Kidney (tissue), 22 donors: ENCODE results near the gene ALDH1L1. TPM values are rescaled to one million over a fixed set of nuclear protein-coding genes. Genes with fewer than 3 reads are reported as not detected.

Experiments used
- DNase-seq, 5 donors: peaks; one replicate each; pipeline ENCODE4 v3.0.0-alpha.2; 2013 to 2020
- FAIRE-seq: peaks from 2 replicates; lab custom pipeline; 2012; peaks lifted over from hg19 to GRCh38; lab: Jason Lieb, UNC
- H3K27ac ChIP-seq, 2 donors: one replicate each; pipeline ENCODE4 v1.7.0; 2013; ENCODE audit warnings: low read depth in 2 of 2, low read length in 2 of 2, inconsistent platforms in 1 of 2
- H3K27me3 ChIP-seq: one replicate; pipeline ENCODE4 v1.7.1; 2013; ENCODE audit warnings: low read length, inconsistent platforms; ENCODE audit not compliant: control insufficient read depth, insufficient read depth
- H3K36me3 ChIP-seq, 3 donors: one replicate each; pipeline versions ENCODE4 v1.7.0 to v1.7.1; 2013; ENCODE audit warnings: low read length in 3 of 3, control low read depth in 1 of 3, inconsistent platforms in 1 of 3; ENCODE audit not compliant: insufficient read depth in 3 of 3, control insufficient read depth in 2 of 3
- H3K4me1 ChIP-seq, 3 donors: one replicate each; pipeline versions ENCODE4 v1.7.0 to v1.7.1; 2013; ENCODE audit warnings: low read length in 3 of 3, inconsistent platforms in 1 of 3, low read depth in 1 of 3; ENCODE audit not compliant: control insufficient read depth in 2 of 3, insufficient read depth in 2 of 3
- H3K4me3 ChIP-seq, 3 donors: one replicate each; pipeline versions ENCODE4 v1.7.0 to v1.8.1; 2013; ENCODE audit warnings: low read length in 3 of 3, control low read depth in 1 of 3, inconsistent platforms in 1 of 3
- H3K9ac ChIP-seq, 3 donors: one replicate each; pipeline versions ENCODE4 v1.7.0 to v1.7.1; 2013; ENCODE audit warnings: low read length in 3 of 3, control low read depth in 1 of 3, inconsistent platforms in 1 of 3
- H3K9me3 ChIP-seq, 3 donors: one replicate each; pipeline versions ENCODE4 v1.7.0 to v1.7.1; 2013; ENCODE audit warnings: low read length in 3 of 3, control low read depth in 1 of 3, inconsistent platforms in 1 of 3; ENCODE audit not compliant: control insufficient read depth in 2 of 3, insufficient read depth in 1 of 3
- CTCF ChIP-seq: IDR thresholded peaks from 3 replicates; pipeline ENCODE4 v1.5.1; 2012; ENCODE audit warnings: mild to moderate bottlenecking, moderate library complexity, borderline replicate concordance; ENCODE audit not compliant: insufficient read depth; ENCODE audit errors: extremely low read depth
- intact Hi-C: fragments of 100-400 bp; cut with DNase I; formaldehyde crosslinking; loops from one replicate; pipeline ENCODE4 v1.11.1; 2022
- long read RNA-seq, 10 donors: library from polyadenylated mRNA in 1 of 10; unstranded in 1 of 10; transcript quantifications; one replicate each; pipeline ENCODE4 v2.0.0 and lab custom pipeline, GENCODE V29; 2021 to 2026
- polyA plus RNA-seq: library from polyadenylated mRNA; stranded (reverse); fragments of 350-450 nt; fragmentation: Illumina TruSeq; extraction: RNeasy Lipid Tissue Mini Kit (QIAGEN cat#74804); gene quantifications from one replicate; pipeline ENCODE4 v1.2.3, GENCODE V29; 2014; ENCODE audit warnings: low read depth, low replicate concordance; ENCODE audit not compliant: insufficient read depth
- total RNA-seq: library from RNA; stranded (reverse); fragmentation: NEBNext Ultra II Directional; extraction: Animal tissue kit (Norgen Biotek cat#: 25700); gene quantifications from one replicate; pipeline ENCODE4 v1.2.1, GENCODE V29; 2021
- donor health status: control.
- donor health status: control.
- donor health status: control.
- donor health status: control.
- donor health status: control.
- donor health status: DM: yes; HTN: yes; CAD: no.
- donor health status: Normal renal cell carcinoma (clear cell type).

Gene ALDH1L1
- total RNA-seq (60.0 TPM), polyA plus RNA-seq (199 TPM)
- long read RNA-seq, donor 1 = 0 reads
- long read RNA-seq, donor 2, partial matches to known transcripts = 0 of 1 reads
- long read RNA-seq, donor 2, other reads (novel, unspliced or antisense) = 0 of 1 reads
- long read RNA-seq, donor 3, transcript ALDH1L1-203 (23 exons, 3,277 nt) = major isoform, 6 of 6 reads
- long read RNA-seq, donor 3, partial matches to known transcripts = 0 of 6 reads
- long read RNA-seq, donor 3, other reads (novel, unspliced or antisense) = 0 of 6 reads
- long read RNA-seq, donor 4, partial matches to known transcripts = 0 of 2 reads
- long read RNA-seq, donor 4, other reads (novel, unspliced or antisense) = 0 of 2 reads
- long read RNA-seq, donor 5 = 0 reads
- long read RNA-seq, donor 6 = 0 reads
- long read RNA-seq, donor 7, transcript ALDH1L1-203 (23 exons, 3,277 nt) = major isoform, 18 of 55 reads
- long read RNA-seq, donor 7, partial matches to known transcripts = 18 of 55 reads
- long read RNA-seq, donor 7, other reads (novel, unspliced or antisense) = 19 of 55 reads
- long read RNA-seq, donor 8 = 0 reads
- long read RNA-seq, donor 9, partial matches to known transcripts = 0 of 1 reads
- long read RNA-seq, donor 9, other reads (novel, unspliced or antisense) = 0 of 1 reads
- long read RNA-seq, donor 10, partial matches to known transcripts = 0 of 4 reads
- long read RNA-seq, donor 10, other reads (novel, unspliced or antisense) = 0 of 4 reads

GRCh38 chr3:126180477-126181397 is at the start of gene ALDH1L1:
ALDH1L1 (minus strand) TSS chr3:126180586; CDS start chr3:126160979, 19,607 bp downstream.
- TF ChIP-seq CTCF = no peak
- H3K9ac ChIP-seq = peak within 1 kb of the TSS in 2 of 3 donors; percentile 71 to 89
- H3K4me3 ChIP-seq = peak within 1 kb of the TSS; percentile 59 to 78 (median 62)
- intact Hi-C loops = no loop called here
- H3K27me3 ChIP-seq = no peaks in the 10 kb centered on the region
- no peaks in the 10 kb centered on the region for H3K9me3 ChIP-seq
- DNase-seq = peak; percentile 80 to 90 (median 83)
- peaks cover 0 to 31% (median 24%) of the 10 kb centered on the region in 3 donors for H3K4me1 ChIP-seq
- FAIRE-seq = no peak
- H3K27ac ChIP-seq = peak within 1 kb of the TSS; percentile 94 to 96
- no peaks in the 10 kb centered on the region for H3K36me3 ChIP-seq

- H3K9me3 ChIP-seq = no peaks in the 10 kb centered on the region
- H3K9ac ChIP-seq = no peak overlapping the region
- no peaks in the 10 kb centered on the region for H3K36me3 ChIP-seq
- H3K27me3 ChIP-seq = no peaks in the 10 kb centered on the region
- no peak overlapping the region for H3K27ac ChIP-seq
- no peak for TF ChIP-seq CTCF
- no peaks in the 10 kb centered on the region for H3K4me1 ChIP-seq
- DNase-seq = no peak
- H3K4me3 ChIP-seq = no peak overlapping the region
- intact Hi-C loops = no loop called here
- no peak for FAIRE-seq
Observed at GRCh38 chr3:126226374-126226773, 46.0 kb upstream of the ALDH1L1 start.

- peaks cover 0 to 13% (median 0%) of the 10 kb centered on the region in 3 donors for H3K4me1 ChIP-seq
- no peak overlapping the region for H3K4me3 ChIP-seq
- no peak overlapping the region for H3K27ac ChIP-seq
- H3K9ac ChIP-seq = no peak overlapping the region
- no peaks in the 10 kb centered on the region for H3K36me3 ChIP-seq
- DNase-seq (no peak), FAIRE-seq (no peak)
- TF ChIP-seq CTCF = no peak
- no peaks in the 10 kb centered on the region for H3K27me3 ChIP-seq
- no peaks in the 10 kb centered on the region for H3K9me3 ChIP-seq
- intact Hi-C loops = no loop called here
Observed at GRCh38 chr3:126216416-126216815, 36.0 kb upstream of the ALDH1L1 start.
